A549 (cell line): ENCODE results near the gene CWC15. TPM values are rescaled to one million over a fixed set of nuclear protein-coding genes. Genes with fewer than 3 reads are reported as not detected.
A peak's percentile ranks its signal among the peaks of the same experiment; 100 is the strongest.

ENCODE experiments used
- ATAC-seq, 2 experiments: fragments of 200-7000 bp in 1 of 2; fragments of >200 bp in 1 of 2; cut with Nextera tagmentation in 1 of 2; cut with Tn5 transposase in 1 of 2; 3 replicates each; pipeline versions ENCODE4 v1.8.0 to v1.9.1; 2018 to 2020; ENCODE audit warnings: mild to moderate bottlenecking in 1 of 2, moderate library complexity in 1 of 2
- CTCF ChIA-PET: fragments of 300-600 bp; sonication (Branson Sonifier 250); formaldehyde crosslinking; extraction: SDS; loops from one replicate; lab custom pipeline; 2021; ENCODE audit warnings: antibody characterized with exemption, inconsistent platforms; lab: Yijun Ruan, JAX
- POLR2A ChIA-PET: fragments of 350-600 bp; formaldehyde crosslinking; extraction: SDS; loops from one replicate; lab custom pipeline; 2021; ENCODE audit warnings: antibody characterized with exemption, inconsistent platforms; lab: Yijun Ruan, JAX
- DNase-seq, 2 experiments: peaks; one replicate each; pipeline versions ENCODE4 v3.0.0 to v3.0.0-alpha.2; 2011 to 2016; ENCODE audit warnings: low read depth in 1 of 2, low spot score in 1 of 2
- FAIRE-seq: peaks from 2 replicates; lab custom pipeline; 2011; peaks lifted over from hg19 to GRCh38; lab: Jason Lieb, UNC
- H3K27ac ChIP-seq, 2 experiments: fragments of >200 bp; sonication (Bioruptor Twin); formaldehyde crosslinking; 3 replicates each; pipeline ENCODE4 v1.5.1; 2016 to 2017
- H3K4me1 ChIP-seq: fragments of >200 bp; sonication (Bioruptor Twin); formaldehyde crosslinking; 3 replicates; pipeline ENCODE4 v1.6.1; 2016
- H3K4me2 ChIP-seq: fragments of >200 bp; sonication (Bioruptor Twin); formaldehyde crosslinking; 3 replicates; pipeline ENCODE4 v1.6.1; 2016
- H3K4me3 ChIP-seq: fragments of >200 bp; sonication (Bioruptor Twin); formaldehyde crosslinking; 3 replicates; pipeline ENCODE4 v1.5.1; 2016
- H3K9me3 ChIP-seq: fragments of >200 bp; sonication (Bioruptor Twin); formaldehyde crosslinking; 3 replicates; pipeline ENCODE4 v1.6.1; 2016
- CBX2 ChIP-seq: fragments of 200-600 bp; sonication (generic); IDR thresholded peaks from 2 replicates; pipeline ENCODE4 v1.6.1; 2016; ENCODE audit warnings: low read depth, mild to moderate bottlenecking, borderline replicate concordance
- CEBPB ChIP-seq, 2 experiments: fragments of >200 bp in 1 of 2; sonication (Bioruptor Twin) in 1 of 2; formaldehyde crosslinking in 1 of 2; IDR thresholded peaks; 2 replicates each; pipeline ENCODE4 v1.6.1; 2012 to 2016
- CHD4 ChIP-seq: fragments of 200-600 bp; sonication (generic); IDR thresholded peaks from 2 replicates; pipeline ENCODE4 v1.6.1; 2016; ENCODE audit warnings: antibody characterized with exemption, mild to moderate bottlenecking, borderline replicate concordance
- EHF ChIP-seq: fragments of 250-450 bp; sonication (Bioruptor Pico); IDR thresholded peaks from 2 replicates; pipeline ENCODE4 v1.5.0; 2020; ENCODE audit warnings: mild to moderate bottlenecking
- ESRRA ChIP-seq: fragments of 150-350 bp; IDR thresholded peaks from 2 replicates; pipeline ENCODE4 v1.6.1; 2014; ENCODE audit warnings: mild to moderate bottlenecking, low read length, borderline replicate concordance
- FOSL2 ChIP-seq, 2 experiments: fragments of 450-650 bp in 1 of 2; fragments of >200 bp in 1 of 2; sonication (Bioruptor Twin) in 1 of 2; formaldehyde crosslinking; IDR thresholded peaks; 2 replicates each; pipeline versions ENCODE4 v1.5.0 to v1.6.1; 2016 to 2020; ENCODE audit warnings: mild to moderate bottlenecking in 1 of 2, moderate library complexity in 1 of 2
- FOXS1 ChIP-seq: fragments of 250-450 bp; sonication (Bioruptor Pico); IDR thresholded peaks from 2 replicates; pipeline ENCODE4 v1.5.0; 2020; ENCODE audit warnings: mild to moderate bottlenecking, moderate library complexity
- GATA3 ChIP-seq: IDR thresholded peaks from 2 replicates; pipeline ENCODE4 v1.6.1; 2012; ENCODE audit warnings: borderline replicate concordance
- HDAC2 ChIP-seq: fragments of 200-600 bp; sonication (generic); IDR thresholded peaks from 2 replicates; pipeline ENCODE4 v1.6.1; 2016
- HEYL ChIP-seq: fragments of 250-450 bp; sonication (Bioruptor Pico); IDR thresholded peaks from 2 replicates; pipeline ENCODE4 v1.8.0; 2021; ENCODE audit warnings: mild to moderate bottlenecking, moderate library complexity
- HOXB13 ChIP-seq: fragments of 250-450 bp; sonication (Bioruptor Pico); IDR thresholded peaks from 2 replicates; pipeline ENCODE4 v1.5.0; 2020; ENCODE audit warnings: low read depth, mild to moderate bottlenecking, moderate library complexity
- JUN ChIP-seq, 2 experiments: fragments of >200 bp; sonication (Bioruptor Twin); formaldehyde crosslinking; IDR thresholded peaks; 2 replicates in 1 of 2; 3 replicates in 1 of 2; pipeline ENCODE4 v1.6.1; 2016 to 2017
- JUNB ChIP-seq: fragments of >200 bp; sonication (Bioruptor Twin); formaldehyde crosslinking; IDR thresholded peaks from 2 replicates; pipeline ENCODE4 v1.6.1; 2016
- KDM5A ChIP-seq: fragments of 200-600 bp; sonication (generic); IDR thresholded peaks from 2 replicates; pipeline ENCODE4 v1.6.1; 2016; ENCODE audit warnings: antibody characterized with exemption, mild to moderate bottlenecking
- MAZ ChIP-seq: fragments of 150-350 bp; IDR thresholded peaks from 2 replicates; pipeline ENCODE4 v1.6.1; 2014; ENCODE audit warnings: antibody characterized with exemption, low read depth, low read length, borderline replicate concordance
- NR3C1 ChIP-seq: fragments of >200 bp; sonication (Bioruptor Twin); formaldehyde crosslinking; IDR thresholded peaks from 3 replicates; pipeline ENCODE4 v1.6.1; 2017
- PHF8 ChIP-seq: fragments of 200-600 bp; sonication (generic); IDR thresholded peaks from 2 replicates; pipeline ENCODE4 v1.6.1; 2016; ENCODE audit warnings: low read depth, mild to moderate bottlenecking, antibody characterized with exemption, moderate library complexity, borderline replicate concordance
- POLR2A ChIP-seq: IDR thresholded peaks from 2 replicates; pipeline ENCODE4 v1.6.1; 2012; ENCODE audit warnings: mild to moderate bottlenecking, low read length
- RARB ChIP-seq: fragments of 250-450 bp; sonication (Bioruptor Pico); IDR thresholded peaks from 2 replicates; pipeline ENCODE4 v1.8.0; 2021; ENCODE audit warnings: mild to moderate bottlenecking, moderate library complexity
- RFX5 ChIP-seq: fragments of 450-650 bp; IDR thresholded peaks from 2 replicates; pipeline ENCODE4 v1.7.1; 2014; ENCODE audit warnings: antibody characterized with exemption, mild to moderate bottlenecking, moderate library complexity
- SREBF2 ChIP-seq: fragments of 450-650 bp; IDR thresholded peaks from 2 replicates; pipeline ENCODE4 v1.6.1; 2014; ENCODE audit warnings: mild to moderate bottlenecking, moderate library complexity
- TFCP2L1 ChIP-seq: fragments of 250-450 bp; sonication (Bioruptor Pico); IDR thresholded peaks from 2 replicates; pipeline ENCODE4 v1.5.0; 2021; ENCODE audit warnings: mild to moderate bottlenecking
- TP53 ChIP-seq: fragments of 250-450 bp; sonication (Bioruptor Pico); IDR thresholded peaks from 2 replicates; pipeline ENCODE4 v1.5.0; 2021; ENCODE audit warnings: mild to moderate bottlenecking, moderate library complexity
- ZNF302 ChIP-seq: fragments of 250-450 bp; sonication (Bioruptor Pico); IDR thresholded peaks from 2 replicates; pipeline ENCODE4 v1.9.0; 2021; ENCODE audit warnings: inconsistent platforms, mild to moderate bottlenecking, moderate library complexity
- ZSCAN20 ChIP-seq: fragments of 250-450 bp; sonication (Bioruptor Pico); IDR thresholded peaks from 2 replicates; pipeline ENCODE4 v1.8.0; 2022; ENCODE audit warnings: mild to moderate bottlenecking, moderate library complexity
- WGBS: methylation state at CpG from one replicate; pipeline ENCODE4 v1.1.6; 2017; ENCODE audit errors: missing lambda C conversion rate; 5-methylcytosine and 5-hydroxymethylcytosine counted together
- polyA minus RNA-seq: library from RNA; depleted of rRNA, polyadenylated mRNA; stranded (reverse); fragments of >200 nt; gene quantifications from 2 replicates; pipeline ENCODE4 v1.2.3, GENCODE V29; 2011; rRNA and poly(A)+ RNA removed
- polyA plus RNA-seq, 4 experiments: library from polyadenylated mRNA; depleted of rRNA in 3 of 4; stranded (reverse); fragments of >200 nt; fragmentation: RNase III in 1 of 4; extraction: RNeasy Plus Mini Kit Qiagen cat#74134 plus additional on column Dnase treatment in 1 of 4; gene quantifications; 2 replicates in 3 of 4; 3 replicates in 1 of 4; pipeline ENCODE4 v1.2.3, GENCODE V29; 2011 to 2017
- TF ChIP-seq, protein P1 (sequence below): fragments of >200 bp; sonication (Bioruptor Twin); formaldehyde crosslinking; IDR thresholded peaks from 3 replicates; pipeline ENCODE4 v1.6.1; 2016
- TF ChIP-seq, protein P2 (sequence below): fragments of 200-600 bp; sonication (generic); IDR thresholded peaks from 2 replicates; pipeline ENCODE4 v1.6.1; 2016; ENCODE audit warnings: antibody characterized with exemption, mild to moderate bottlenecking, moderate library complexity
- TF ChIP-seq, protein P3 (sequence below): fragments of 450-650 bp; IDR thresholded peaks from 2 replicates; pipeline ENCODE4 v1.6.1; 2014; ENCODE audit warnings: antibody characterized with exemption
- TF ChIP-seq, protein P4 (sequence below): fragments of 150-350 bp; IDR thresholded peaks from 2 replicates; pipeline ENCODE4 v1.6.1; 2014; ENCODE audit warnings: low read depth, mild to moderate bottlenecking, low read length
- TF ChIP-seq, protein P5 (sequence below): IDR thresholded peaks from 2 replicates; pipeline ENCODE4 v1.6.1; 2012
- TF ChIP-seq, protein P6 (sequence below): IDR thresholded peaks from 2 replicates; pipeline ENCODE4 v1.6.1; 2012; ENCODE audit warnings: low read depth, borderline replicate concordance
- TF ChIP-seq, protein P7 (sequence below): fragments of >200 bp; sonication (Bioruptor Twin); formaldehyde crosslinking; IDR thresholded peaks from 2 replicates; pipeline ENCODE4 v1.6.1; 2016

Gene CWC15
- polyA plus RNA-seq (2011; rRNA removed) (31.8 and 42.8 TPM in 2 replicates), polyA plus RNA-seq (2017; fragmentation: RNase III; extraction: RNeasy Plus Mini Kit Qiagen cat#74134 plus additional on column Dnase treatment) (37.6 to 39.2 TPM (median 38.3 TPM) in 3 replicates), polyA minus RNA-seq (7.7 and 8.7 TPM in 2 replicates)
- 8.9 and 11.1 TPM in 2 replicates for polyA plus RNA-seq (2012; cell fraction: cytosol; rRNA removed)
- 3.0 and 6.7 TPM in 2 replicates for polyA plus RNA-seq (2012; cell fraction: nucleus; rRNA removed)

DNA sequence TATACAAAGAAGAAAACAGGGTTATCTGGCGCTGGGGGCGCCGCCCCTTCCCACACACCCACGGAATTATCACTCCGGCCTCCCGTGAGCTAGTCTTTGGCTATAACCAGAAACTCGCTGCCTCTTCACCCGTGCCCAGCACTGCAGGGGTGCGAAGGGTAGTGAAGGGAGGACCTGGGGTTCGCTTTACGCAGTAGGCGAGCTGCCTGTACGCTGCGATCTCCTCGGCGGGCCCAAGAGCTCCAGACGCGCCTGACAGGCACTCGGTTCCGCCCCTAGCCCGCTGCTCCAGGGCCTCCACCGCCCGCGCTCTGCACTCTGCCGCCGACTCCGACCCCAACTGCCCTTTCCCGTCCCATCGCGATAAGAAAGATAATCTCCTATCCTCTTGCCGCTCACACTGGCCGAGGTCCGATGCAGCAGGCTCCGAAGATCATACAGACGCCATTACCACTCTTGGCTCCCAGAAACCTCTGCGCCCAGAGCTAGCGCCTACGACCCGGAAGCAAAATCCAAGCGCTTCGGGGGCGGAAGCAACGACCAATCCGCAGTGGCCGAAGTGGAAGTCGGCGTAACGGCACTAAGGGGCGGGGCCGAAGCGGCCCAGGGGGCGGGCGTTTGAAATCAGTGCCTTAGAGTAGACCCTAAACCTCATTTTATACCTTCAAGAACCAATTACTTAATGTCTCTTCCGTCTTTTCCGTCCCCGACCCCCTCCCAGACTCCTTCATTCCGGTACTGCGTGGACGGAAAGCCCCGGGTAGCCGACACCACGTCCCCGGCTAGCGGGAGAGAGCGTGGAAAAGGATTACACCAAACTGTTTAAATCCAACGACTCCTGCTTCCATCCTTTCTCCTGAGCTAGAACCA is at the start of gene CWC15, which contains the start of gene KDM4D:
Gene CWC15 (minus strand): TSS at position 458 of the 870 bp plus-strand sequence. CDS start 1,371 bp downstream, outside the sequence.
Gene KDM4D (plus strand): TSS at position 611 of the 870 bp plus-strand sequence. CDS start 23,664 bp downstream, outside the sequence.
- peak within 1 kb of the TSS; percentile 78 to 95 for H3K27ac ChIP-seq
- ChIA-PET CTCF (interaction anchor here (1.3 to 1.9 kb wide), 2 partner anchors 94 to 187 kb away, joined by 3 read pairs; partner anchors contain the start of gene SRSF8), POLR2A (interaction anchor here (0.6 to 2.4 kb wide), 3 partner anchors 12 to 817 kb away, joined by 3 to 20 read pairs (median 4); partner anchors contain the start of genes FAM76B and SRSF8)
- peak within 1 kb of the TSS; percentile 94 for H3K4me2 ChIP-seq
- peak within 1 kb of the TSS; percentile 66 for H3K4me3 ChIP-seq
- H3K9me3 ChIP-seq: no peaks in the 10 kb centered on the region
- ATAC-seq: peak; percentile 100
- FAIRE-seq: no peak
- peak; percentile 87 to 89 for DNase-seq
- peaks cover 6% of the 10 kb centered on the region; the same call in 2 of the 3 replicates for H3K4me1 ChIP-seq
- WGBS: 2% methylated on average over 46 of the region's 66 CpGs
- TF ChIP-seq, protein P1, sequence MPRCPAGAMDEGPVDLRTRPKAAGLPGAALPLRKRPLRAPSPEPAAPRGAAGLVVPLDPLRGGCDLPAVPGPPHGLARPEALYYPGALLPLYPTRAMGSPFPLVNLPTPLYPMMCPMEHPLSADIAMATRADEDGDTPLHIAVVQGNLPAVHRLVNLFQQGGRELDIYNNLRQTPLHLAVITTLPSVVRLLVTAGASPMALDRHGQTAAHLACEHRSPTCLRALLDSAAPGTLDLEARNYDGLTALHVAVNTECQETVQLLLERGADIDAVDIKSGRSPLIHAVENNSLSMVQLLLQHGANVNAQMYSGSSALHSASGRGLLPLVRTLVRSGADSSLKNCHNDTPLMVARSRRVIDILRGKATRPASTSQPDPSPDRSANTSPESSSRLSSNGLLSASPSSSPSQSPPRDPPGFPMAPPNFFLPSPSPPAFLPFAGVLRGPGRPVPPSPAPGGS: peak; percentile 39; the same call in 1 of the 3 replicates
- TF ChIP-seq NR3C1 (no peak), FOXS1 (CRISPR knock-in tag) (no peak), ZNF302 (CRISPR knock-in tag) (no peak), KDM5A (peak; percentile 94), JUNB (no peak), MAZ (no peak), RFX5 (no peak), CBX2 (no peak), TFCP2L1 (CRISPR knock-in tag) (no peak), CEBPB (IDR thresholded peaks at IDR 0.05) (no peak), HOXB13 (CRISPR knock-in tag) (no peak), PHF8 (peak; percentile 52; the same call in 1 of the 2 replicates), FOSL2 (IDR thresholded peaks at IDR 0.05) (no peak), FOSL2 (CRISPR knock-in tag; IDR thresholded peaks at IDR 0.05) (no peak), POLR2A (peak; percentile 49), HDAC2 (no peak), SREBF2 (no peak), RARB (CRISPR knock-in tag) (no peak), ESRRA (no peak), CHD4 (no peak), JUN (IDR thresholded peaks at IDR 0.05) (peak; percentile 31 to 52; a peak in 3 of 5 replicates), EHF (CRISPR knock-in tag) (no peak), HEYL (CRISPR knock-in tag) (no peak), ZSCAN20 (CRISPR knock-in tag) (no peak), TP53 (CRISPR knock-in tag) (no peak), GATA3 (no peak)
- TF ChIP-seq, protein P2, sequence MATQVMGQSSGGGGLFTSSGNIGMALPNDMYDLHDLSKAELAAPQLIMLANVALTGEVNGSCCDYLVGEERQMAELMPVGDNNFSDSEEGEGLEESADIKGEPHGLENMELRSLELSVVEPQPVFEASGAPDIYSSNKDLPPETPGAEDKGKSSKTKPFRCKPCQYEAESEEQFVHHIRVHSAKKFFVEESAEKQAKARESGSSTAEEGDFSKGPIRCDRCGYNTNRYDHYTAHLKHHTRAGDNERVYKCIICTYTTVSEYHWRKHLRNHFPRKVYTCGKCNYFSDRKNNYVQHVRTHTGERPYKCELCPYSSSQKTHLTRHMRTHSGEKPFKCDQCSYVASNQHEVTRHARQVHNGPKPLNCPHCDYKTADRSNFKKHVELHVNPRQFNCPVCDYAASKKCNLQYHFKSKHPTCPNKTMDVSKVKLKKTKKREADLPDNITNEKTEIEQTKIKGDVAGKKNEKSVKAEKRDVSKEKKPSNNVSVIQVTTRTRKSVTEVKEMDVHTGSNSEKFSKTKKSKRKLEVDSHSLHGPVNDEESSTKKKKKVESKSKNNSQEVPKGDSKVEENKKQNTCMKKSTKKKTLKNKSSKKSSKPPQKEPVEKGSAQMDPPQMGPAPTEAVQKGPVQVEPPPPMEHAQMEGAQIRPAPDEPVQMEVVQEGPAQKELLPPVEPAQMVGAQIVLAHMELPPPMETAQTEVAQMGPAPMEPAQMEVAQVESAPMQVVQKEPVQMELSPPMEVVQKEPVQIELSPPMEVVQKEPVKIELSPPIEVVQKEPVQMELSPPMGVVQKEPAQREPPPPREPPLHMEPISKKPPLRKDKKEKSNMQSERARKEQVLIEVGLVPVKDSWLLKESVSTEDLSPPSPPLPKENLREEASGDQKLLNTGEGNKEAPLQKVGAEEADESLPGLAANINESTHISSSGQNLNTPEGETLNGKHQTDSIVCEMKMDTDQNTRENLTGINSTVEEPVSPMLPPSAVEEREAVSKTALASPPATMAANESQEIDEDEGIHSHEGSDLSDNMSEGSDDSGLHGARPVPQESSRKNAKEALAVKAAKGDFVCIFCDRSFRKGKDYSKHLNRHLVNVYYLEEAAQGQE: no peak
- TF ChIP-seq, protein P3, sequence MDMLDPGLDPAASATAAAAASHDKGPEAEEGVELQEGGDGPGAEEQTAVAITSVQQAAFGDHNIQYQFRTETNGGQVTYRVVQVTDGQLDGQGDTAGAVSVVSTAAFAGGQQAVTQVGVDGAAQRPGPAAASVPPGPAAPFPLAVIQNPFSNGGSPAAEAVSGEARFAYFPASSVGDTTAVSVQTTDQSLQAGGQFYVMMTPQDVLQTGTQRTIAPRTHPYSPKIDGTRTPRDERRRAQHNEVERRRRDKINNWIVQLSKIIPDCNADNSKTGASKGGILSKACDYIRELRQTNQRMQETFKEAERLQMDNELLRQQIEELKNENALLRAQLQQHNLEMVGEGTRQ: no peak
- TF ChIP-seq, protein P4, sequence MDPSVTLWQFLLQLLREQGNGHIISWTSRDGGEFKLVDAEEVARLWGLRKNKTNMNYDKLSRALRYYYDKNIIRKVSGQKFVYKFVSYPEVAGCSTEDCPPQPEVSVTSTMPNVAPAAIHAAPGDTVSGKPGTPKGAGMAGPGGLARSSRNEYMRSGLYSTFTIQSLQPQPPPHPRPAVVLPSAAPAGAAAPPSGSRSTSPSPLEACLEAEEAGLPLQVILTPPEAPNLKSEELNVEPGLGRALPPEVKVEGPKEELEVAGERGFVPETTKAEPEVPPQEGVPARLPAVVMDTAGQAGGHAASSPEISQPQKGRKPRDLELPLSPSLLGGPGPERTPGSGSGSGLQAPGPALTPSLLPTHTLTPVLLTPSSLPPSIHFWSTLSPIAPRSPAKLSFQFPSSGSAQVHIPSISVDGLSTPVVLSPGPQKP: no peak
- TF ChIP-seq, protein P5, sequence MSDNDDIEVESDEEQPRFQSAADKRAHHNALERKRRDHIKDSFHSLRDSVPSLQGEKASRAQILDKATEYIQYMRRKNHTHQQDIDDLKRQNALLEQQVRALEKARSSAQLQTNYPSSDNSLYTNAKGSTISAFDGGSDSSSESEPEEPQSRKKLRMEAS: peak; percentile 22; the same call in 1 of the 2 replicates
- TF ChIP-seq, protein P6, sequence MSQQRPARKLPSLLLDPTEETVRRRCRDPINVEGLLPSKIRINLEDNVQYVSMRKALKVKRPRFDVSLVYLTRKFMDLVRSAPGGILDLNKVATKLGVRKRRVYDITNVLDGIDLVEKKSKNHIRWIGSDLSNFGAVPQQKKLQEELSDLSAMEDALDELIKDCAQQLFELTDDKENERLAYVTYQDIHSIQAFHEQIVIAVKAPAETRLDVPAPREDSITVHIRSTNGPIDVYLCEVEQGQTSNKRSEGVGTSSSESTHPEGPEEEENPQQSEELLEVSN: no peak
- TF ChIP-seq, protein P7, sequence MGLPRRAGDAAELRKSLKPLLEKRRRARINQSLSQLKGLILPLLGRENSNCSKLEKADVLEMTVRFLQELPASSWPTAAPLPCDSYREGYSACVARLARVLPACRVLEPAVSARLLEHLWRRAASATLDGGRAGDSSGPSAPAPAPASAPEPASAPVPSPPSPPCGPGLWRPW: no peak
